EL (cell line): ENCODE results near the gene TBC1D1.

Source experiments
- DNase-seq: peaks from one replicate; pipeline ENCODE4 v3.0.0-alpha.2; 2016

Gene TBC1D1

GRCh38 chr4:38082424-38083385, 191.8 kb downstream of the TBC1D1 start:
- peak; percentile 84 for DNase-seq

- no peak for DNase-seq
Observed at GRCh38 chr4:38084877-38085711, 194.2 kb downstream of the TBC1D1 start.

GRCh38 chr4:38085751-38086150, 194.9 kb downstream of the TBC1D1 start:
- no peak for DNase-seq

- DNase-seq, result no peak
Observed at GRCh38 chr4:38086151-38086848, 195.4 kb downstream of the TBC1D1 start.

GRCh38 chr4:38086849-38087226, 196.0 kb downstream of the TBC1D1 start:
- no peak for DNase-seq

GRCh38 chr4:38088321-38088720, 197.4 kb downstream of the TBC1D1 start:
- DNase-seq, result no peak

- no peak for DNase-seq
Observed at GRCh38 chr4:38089961-38090360, 199.1 kb downstream of the TBC1D1 start.

- no peak for DNase-seq
Observed at GRCh38 chr4:38090455-38091246, 199.8 kb downstream of the TBC1D1 start.

GRCh38 chr4:38091636-38092035, 200.8 kb downstream of the TBC1D1 start:
- DNase-seq, result no peak

GRCh38 chr4:38092701-38093100, 201.8 kb downstream of the TBC1D1 start:
- peak; percentile 65 for DNase-seq

- DNase-seq, result no peak
Observed at GRCh38 chr4:38094419-38094818, 203.5 kb downstream of the TBC1D1 start.

- DNase-seq, result no peak
Observed at GRCh38 chr4:38095691-38096090, 204.8 kb downstream of the TBC1D1 start.

- DNase-seq, result no peak
Observed at GRCh38 chr4:38097818-38098217, 206.9 kb downstream of the TBC1D1 start.

- DNase-seq, result no peak
Observed at GRCh38 chr4:38099020-38099600, 208.2 kb downstream of the TBC1D1 start.

- peak; percentile 81 for DNase-seq
Observed at GRCh38 chr4:38099908-38100407, 209.1 kb downstream of the TBC1D1 start.

- DNase-seq, result no peak
Observed at GRCh38 chr4:38100474-38101255, 209.8 kb downstream of the TBC1D1 start.

GRCh38 chr4:38101563-38101962, 210.7 kb downstream of the TBC1D1 start:
- DNase-seq, result peak; percentile 90

GRCh38 chr4:38102957-38103588, 212.2 kb downstream of the TBC1D1 start:
- DNase-seq, result no peak

GRCh38 chr4:38105475-38106220, 214.8 kb downstream of the TBC1D1 start:
- no peak for DNase-seq

- DNase-seq, result peak; percentile 9
Observed at GRCh38 chr4:38106311-38106710, 215.4 kb downstream of the TBC1D1 start.
